Measurements from ENCODE around the gene GSAP.
"Not testable (repeated sequence)": the region's sequence is repeated elsewhere in the genome, so short reads cannot be mapped to it uniquely, and the experiment has no call there.

GRCh38 chr7:77451950-77452349 is 35.8 kb upstream of the GSAP start:
- TF ChIP-seq ATF1 (CRISPR knock-in tag; IDR thresholded peaks at IDR 0.05); CTCF (IDR thresholded peaks at IDR 0.05); ESRRA (CRISPR knock-in tag; IDR thresholded peaks at IDR 0.05; ENCODE audit: borderline replicate concordance); EMX1 (CRISPR knock-in tag; IDR thresholded peaks at IDR 0.05); SMAD4 (CRISPR knock-in tag; IDR thresholded peaks at IDR 0.05); ZNF317 (CRISPR knock-in tag; IDR thresholded peaks at IDR 0.05; ENCODE audit: borderline replicate concordance, low read depth); JUN (CRISPR knock-in tag; IDR thresholded peaks at IDR 0.05); NFYB (CRISPR knock-in tag; conservative IDR thresholded peaks at IDR 0.05; ENCODE audit: low read depth); E2F5 (CRISPR knock-in tag; IDR thresholded peaks at IDR 0.05); STAT6 (CRISPR knock-in tag; conservative IDR thresholded peaks at IDR 0.05; ENCODE audit: low read depth): not testable (repeated sequence)
- TF ChIP-seq, protein P1, sequence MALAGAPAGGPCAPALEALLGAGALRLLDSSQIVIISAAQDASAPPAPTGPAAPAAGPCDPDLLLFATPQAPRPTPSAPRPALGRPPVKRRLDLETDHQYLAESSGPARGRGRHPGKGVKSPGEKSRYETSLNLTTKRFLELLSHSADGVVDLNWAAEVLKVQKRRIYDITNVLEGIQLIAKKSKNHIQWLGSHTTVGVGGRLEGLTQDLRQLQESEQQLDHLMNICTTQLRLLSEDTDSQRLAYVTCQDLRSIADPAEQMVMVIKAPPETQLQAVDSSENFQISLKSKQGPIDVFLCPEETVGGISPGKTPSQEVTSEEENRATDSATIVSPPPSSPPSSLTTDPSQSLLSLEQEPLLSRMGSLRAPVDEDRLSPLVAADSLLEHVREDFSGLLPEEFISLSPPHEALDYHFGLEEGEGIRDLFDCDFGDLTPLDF (CRISPR knock-in tag; IDR thresholded peaks at IDR 0.05), result not testable (repeated sequence)
